Measurements from ENCODE around the gene DENND1B. TPM values are rescaled to one million over a fixed set of nuclear protein-coding genes. Genes with fewer than 3 reads are reported as not detected.
A peak's percentile ranks its signal among the peaks of the same experiment; 100 is the strongest.

The DENND1B gene
- total and polyA plus RNA-seq, 9 of the 15 experiments (the other 6 are each of a cell fraction or from before 2014, with no cell fraction given) = 2.1 to 12.1 (median 7.5) TPM

- Histone ChIP-seq H3K4me2 (ENCODE audit: insufficient read depth, low read length) (no peak overlapping the region), H3K27ac (ENCODE audit: extremely low read depth, low read depth, low read length) (no peak overlapping the region), H3K36me3 (ENCODE audit: control insufficient read depth, insufficient read depth, low read length) (peaks cover 3% of the 10 kb centered on the region; the same call in 1 of the 3 replicates), H3K4me1 (replicated peaks in 1 of 2; ENCODE audit: control insufficient read depth in 2 of 2, insufficient read depth in 2 of 2, low read length in 2 of 2) (no peaks in the 10 kb centered on the region), H3K27me3 (ENCODE audit: control insufficient read depth in 2 of 2, insufficient read depth in 2 of 2, low read length in 2 of 2) (no peaks in the 10 kb centered on the region), H3K79me2 (ENCODE audit: control insufficient read depth, insufficient read depth, low read length) (no peaks in the 10 kb centered on the region), H2AFZ (ENCODE audit: low read depth, low read length) (no peak overlapping the region), H4K20me1 (replicated peaks; ENCODE audit: control insufficient read depth, insufficient read depth, low read length) (no peaks in the 10 kb centered on the region), H3K9me1 (ENCODE audit: control insufficient read depth, insufficient read depth, low read length) (no peaks in the 10 kb centered on the region), H3K9me3 (replicated peaks; ENCODE audit: control insufficient read depth, insufficient read depth, low read depth, low read length) (no peaks in the 10 kb centered on the region; the same call in 1 of the 2 replicates), H3K4me3 (no peak overlapping the region), H3K9ac (ENCODE audit: insufficient read depth in 1 of 2, low read depth in 2 of 2, low read length in 2 of 2) (no peak overlapping the region)
- peak; percentile 67 for ATAC-seq
- no peak for FAIRE-seq
- ChIA-PET CTCF (ENCODE audit: low intra/inter-chr PET ratio) (no interaction called here), POLR2A (interaction anchor here (1.1 kb wide), 1 partner anchor 13 kb away, joined by 5 read pairs; no protein-coding TSS in a partner anchor)
- in situ Hi-C loops (cut with MboI) = no loop called here
- 16% methylated on average over 3 of the region's 3 CpGs for WGBS (ENCODE audit: insufficient coverage, low coverage, missing lambda C conversion rate)
- BruUV-seq (replicated peaks) = no TSS peak
- intact Hi-C loops (cut with micrococcal nuclease) = loop anchor here (5.0 kb wide), 1 partner anchor 73 kb away; no protein-coding TSS in a partner anchor
- DNase-seq (ENCODE audit: extremely low read depth in 1 of 4, low spot score in 3 of 4) = peak in 1 of 4 experiments; percentile 37
- TF ChIP-seq ZBTB12 (CRISPR knock-in tag; IDR thresholded peaks at IDR 0.05) (no peak), HMBOX1 (IDR thresholded peaks at IDR 0.05) (peak; percentile 61; the same call in 1 of the 2 replicates), FOXM1 (IDR thresholded peaks at IDR 0.05; ENCODE audit: low read depth) (no peak), FOXM1 (CRISPR knock-in tag; IDR thresholded peaks at IDR 0.05; ENCODE audit: low read depth) (no peak), PKNOX1 (IDR thresholded peaks at IDR 0.05) (peak; percentile 87), ZFPM2 (CRISPR knock-in tag; IDR thresholded peaks at IDR 0.05) (no peak), ZNF431 (CRISPR knock-in tag; IDR thresholded peaks at IDR 0.05) (no peak), TSHZ1 (CRISPR knock-in tag; IDR thresholded peaks at IDR 0.05) (no peak), ZBTB2 (IDR thresholded peaks at IDR 0.05) (no peak), ZNF133 (CRISPR knock-in tag; IDR thresholded peaks at IDR 0.05) (no peak), ZC3H11A (IDR thresholded peaks at IDR 0.05; ENCODE audit: low read depth, low read length) (no peak), ZBTB34 (CRISPR knock-in tag; IDR thresholded peaks at IDR 0.05) (no peak), MEIS2 (IDR thresholded peaks at IDR 0.05; ENCODE audit: partially characterized antibody) (peak; percentile 31)
Observed at GRCh38 chr1:197690074-197690473, 85.2 kb downstream of the DENND1B start.
